HG02981 (cell line): ENCODE results near the gene LRRC8D.

Experiments used
- ATAC-seq: cut with Tn5 transposase; IDR thresholded peaks from one replicate; pipeline ENCODE4 v1.9.1; 2021; ENCODE audit warnings: mild to moderate bottlenecking, moderate library complexity; ENCODE audit not compliant: unreplicated experiment

Gene LRRC8D

GRCh38 chr1:89865498-89866382, 44.9 kb downstream of the LRRC8D start:
- ATAC-seq = no peak

GRCh38 chr1:89866568-89866967, 45.7 kb downstream of the LRRC8D start:
- ATAC-seq = no peak

- ATAC-seq = no peak
Measured at GRCh38 chr1:89870998-89871397, 50.2 kb downstream of the LRRC8D start.

GRCh38 chr1:89871768-89872473, 51.1 kb downstream of the LRRC8D start:
- ATAC-seq = no peak

- no peak for ATAC-seq
Measured at GRCh38 chr1:89872567-89872966, 51.7 kb downstream of the LRRC8D start.

GRCh38 chr1:89873288-89873687, 52.5 kb downstream of the LRRC8D start:
- ATAC-seq = no peak

- no peak for ATAC-seq
Measured at GRCh38 chr1:89873770-89874169, 52.9 kb downstream of the LRRC8D start.

GRCh38 chr1:89876463-89876862, 55.6 kb downstream of the LRRC8D start:
- ATAC-seq = no peak

- no peak for ATAC-seq
Measured at GRCh38 chr1:89877756-89878155, 56.9 kb downstream of the LRRC8D start.

GRCh38 chr1:89878256-89878655, 57.4 kb downstream of the LRRC8D start:
- ATAC-seq = no peak

- no peak for ATAC-seq
Measured at GRCh38 chr1:89880679-89881078, 59.8 kb downstream of the LRRC8D start.

GRCh38 chr1:89881415-89882058, 60.7 kb downstream of the LRRC8D start:
- peak; percentile 47 for ATAC-seq

GRCh38 chr1:89882348-89883029, 61.7 kb downstream of the LRRC8D start:
- no peak for ATAC-seq

- no peak for ATAC-seq
Measured at GRCh38 chr1:89883030-89883379, 62.2 kb downstream of the LRRC8D start.

GRCh38 chr1:89884718-89885596, 64.1 kb downstream of the LRRC8D start:
- no peak for ATAC-seq

GRCh38 chr1:89887270-89887669, 66.4 kb downstream of the LRRC8D start:
- no peak for ATAC-seq

GRCh38 chr1:89887713-89888112, 66.9 kb downstream of the LRRC8D start:
- no peak for ATAC-seq

GRCh38 chr1:89888480-89889322, 67.9 kb downstream of the LRRC8D start:
- ATAC-seq = no peak

GRCh38 chr1:89889323-89889615, 68.4 kb downstream of the LRRC8D start:
- no peak for ATAC-seq
